ENCODE data around the gene SRC.
A peak's percentile ranks its signal among the peaks of the same experiment; 100 is the strongest.

SRC gene

DNA sequence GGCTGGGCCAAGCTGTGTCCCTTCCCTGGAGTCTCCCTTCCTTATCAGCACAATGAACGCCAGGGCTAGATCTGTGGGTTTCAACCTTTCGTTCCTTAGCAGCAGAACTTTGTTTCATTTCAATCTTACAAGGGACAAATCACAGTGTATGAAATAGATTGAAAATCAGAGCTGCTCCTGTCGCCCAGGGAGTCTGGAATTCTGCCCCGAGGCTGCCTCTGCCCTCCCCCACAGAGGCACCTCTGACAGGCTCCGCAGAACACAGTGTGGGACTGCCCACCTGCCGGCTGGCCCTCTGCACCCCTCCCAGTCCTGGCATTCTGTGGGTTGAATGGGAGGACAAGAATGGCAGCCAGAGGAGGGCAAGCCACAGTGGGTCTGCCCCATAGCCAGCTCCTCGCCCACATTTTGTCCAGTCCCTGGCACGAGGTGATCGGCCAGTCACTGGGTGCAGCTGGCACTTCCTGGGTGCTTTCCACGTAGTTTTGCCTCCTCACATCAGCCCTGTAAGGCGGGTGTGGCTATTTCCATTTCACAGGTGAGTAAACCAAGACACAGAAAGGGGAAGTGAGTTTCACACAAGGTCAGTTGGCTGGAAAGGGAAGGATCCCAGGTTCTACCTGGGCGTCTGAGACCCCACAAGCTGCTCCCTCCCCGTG is 30.4 kb upstream of the SRC start:
- DNase-seq: no peak

DNA sequence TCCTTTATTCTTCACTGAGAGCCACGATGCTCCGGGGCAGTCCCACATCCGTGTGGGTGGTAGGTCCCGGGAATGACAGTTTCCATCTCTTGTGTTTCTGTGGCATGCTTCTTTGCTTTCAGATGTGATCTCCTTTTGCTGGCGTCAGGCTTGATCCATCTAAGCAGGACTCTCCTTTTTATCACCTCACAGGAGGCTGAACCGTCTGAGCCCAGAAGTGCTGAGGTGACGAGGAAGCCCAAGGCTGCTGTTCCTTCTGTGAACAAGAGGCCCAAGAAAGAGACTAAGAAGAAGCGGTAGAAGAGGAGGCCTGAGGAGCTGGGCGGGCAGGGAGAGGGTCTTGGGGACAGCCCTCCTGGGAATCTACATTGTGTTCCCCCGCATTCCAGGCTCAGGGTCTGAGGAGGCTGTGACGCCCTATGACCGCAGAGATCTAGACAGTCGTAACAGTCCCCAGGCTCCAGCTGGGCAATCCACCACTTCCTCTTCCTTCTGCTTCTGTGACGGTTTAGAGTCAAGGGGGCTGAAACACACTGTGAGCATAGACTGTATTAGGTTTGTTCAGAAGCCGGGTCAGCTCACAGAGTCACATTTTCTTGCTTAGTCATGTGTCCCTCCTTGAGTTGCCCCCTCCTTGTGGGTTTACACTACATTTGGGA is 29.7 kb upstream of the SRC start:
- peak; percentile 83 for DNase-seq

- DNase-seq: no peak
These were observed 29.2 kb upstream of the SRC start for GRCh38 chr20:37316775-37317170.

DNA sequence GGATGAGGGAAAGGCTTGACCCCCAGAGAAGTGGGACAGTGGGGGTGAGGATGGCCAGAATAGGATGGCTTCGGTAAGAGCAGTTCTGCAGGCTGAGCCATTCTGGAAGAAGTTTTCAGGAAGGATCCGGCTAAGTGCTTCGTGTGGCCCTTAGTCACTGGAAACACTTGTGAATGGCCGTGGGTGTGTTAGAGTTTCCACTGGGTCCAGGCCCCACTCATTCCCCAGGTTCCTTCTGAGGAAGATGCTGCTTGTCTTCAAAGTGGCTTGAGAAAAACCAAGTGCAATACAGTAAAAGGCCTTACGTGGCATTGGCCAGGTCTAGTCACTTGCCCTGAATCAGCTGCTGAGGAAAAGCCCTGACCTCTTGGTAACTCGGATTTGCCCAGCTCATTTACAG is 28.6 kb upstream of the SRC start:
- DNase-seq: no peak

DNA sequence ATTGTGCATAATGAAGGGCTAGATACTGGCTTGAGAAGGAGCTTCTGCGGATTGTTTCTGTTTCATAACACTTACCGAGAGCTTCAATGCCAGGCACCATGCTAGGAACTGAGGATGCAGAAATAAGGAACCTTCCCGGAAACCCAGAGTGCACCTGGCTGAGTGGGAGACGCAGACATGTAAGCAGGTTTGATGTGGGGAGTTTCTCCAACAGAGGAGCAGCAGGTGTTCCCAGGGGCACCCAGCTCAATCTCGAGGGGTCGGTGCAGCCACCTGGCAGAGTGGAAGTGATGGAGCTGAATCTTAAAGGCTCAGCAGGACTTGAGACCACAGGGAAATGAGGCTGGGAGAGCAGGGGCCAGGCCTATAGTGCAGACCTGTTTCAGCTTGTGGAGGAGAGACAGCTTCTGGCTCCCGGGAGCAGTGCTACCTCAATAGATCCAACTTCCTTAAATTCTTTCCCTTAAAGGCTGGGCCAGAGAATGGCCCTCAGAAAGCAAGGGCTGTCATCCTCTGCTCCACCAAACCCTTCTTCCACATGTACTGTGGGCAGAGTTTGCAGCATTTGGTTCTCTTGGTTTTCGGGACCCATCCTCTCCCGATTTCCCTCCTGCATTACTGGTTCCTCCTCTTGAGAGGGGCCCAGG is 27.8 kb upstream of the SRC start:
- DNase-seq: no peak

DNA sequence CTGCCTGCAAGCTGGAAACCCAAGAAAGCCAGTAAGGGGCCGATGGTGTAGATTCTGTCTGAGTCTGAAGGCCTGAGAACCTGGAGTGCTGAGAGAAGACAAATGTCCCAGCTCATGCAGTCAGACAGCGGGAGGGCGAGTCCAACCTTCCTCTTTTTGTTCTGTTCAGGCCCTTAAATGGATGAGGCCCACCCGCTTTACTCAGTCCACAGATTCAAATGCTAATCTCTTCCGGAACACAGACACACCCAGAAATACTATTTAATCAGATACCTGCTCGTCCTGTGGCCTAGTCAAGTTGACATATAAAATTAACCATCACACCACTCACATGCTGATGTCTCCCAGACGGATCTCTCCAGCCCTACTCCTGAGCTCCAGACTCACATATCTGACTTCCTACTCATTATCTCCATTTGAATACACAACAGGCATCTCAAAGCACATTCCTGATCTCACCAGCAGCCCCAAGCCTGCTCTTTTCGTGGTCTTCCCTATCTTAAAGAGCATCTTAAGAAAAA is 26.7 kb upstream of the SRC start:
- peak; percentile 55 for DNase-seq

DNA sequence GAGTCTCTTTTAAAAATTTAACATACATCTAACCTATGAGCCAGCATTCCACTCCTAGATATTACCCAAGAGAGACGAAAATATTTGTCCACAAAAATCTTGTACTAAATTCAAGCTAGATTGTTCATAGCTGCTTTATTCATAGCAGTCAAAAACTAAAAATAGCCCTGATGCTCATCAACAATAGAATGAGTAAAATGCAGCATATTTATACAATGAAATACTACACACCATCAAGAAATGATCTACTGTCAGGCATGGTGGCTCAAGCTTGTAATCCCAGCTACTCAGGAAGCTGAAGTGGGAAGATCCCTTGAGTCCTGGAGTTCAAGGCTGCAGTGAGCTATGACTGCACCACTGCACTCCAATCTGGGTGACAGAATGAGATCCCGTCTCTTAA is 22.0 kb upstream of the SRC start:
- DNase-seq: no peak

GRCh38 chr20:37325206-37325605 is 20.7 kb upstream of the SRC start:
- no peak for DNase-seq

DNA sequence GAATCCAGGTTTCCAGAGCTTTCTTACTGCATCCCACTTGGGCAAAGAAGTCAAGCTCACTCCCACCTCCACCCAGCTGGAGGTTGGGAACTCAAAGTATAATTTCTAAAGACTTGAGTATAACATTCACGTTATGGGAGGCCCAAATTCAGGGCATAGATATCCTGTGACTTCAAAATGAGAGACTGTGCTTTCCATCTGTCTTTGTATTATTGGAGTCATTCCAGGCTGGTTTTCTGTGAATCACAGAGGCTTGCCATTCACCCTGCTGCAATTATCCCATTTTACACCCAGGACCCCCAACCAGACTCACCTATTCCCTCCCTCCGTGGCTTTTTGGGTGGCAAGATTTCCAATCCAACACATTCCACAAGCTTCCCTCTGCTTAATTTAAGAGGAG is 19.3 kb upstream of the SRC start:
- no peak for DNase-seq

- no peak for DNase-seq
These were observed 18.2 kb upstream of the SRC start for GRCh38 chr20:37327748-37328147.

DNA sequence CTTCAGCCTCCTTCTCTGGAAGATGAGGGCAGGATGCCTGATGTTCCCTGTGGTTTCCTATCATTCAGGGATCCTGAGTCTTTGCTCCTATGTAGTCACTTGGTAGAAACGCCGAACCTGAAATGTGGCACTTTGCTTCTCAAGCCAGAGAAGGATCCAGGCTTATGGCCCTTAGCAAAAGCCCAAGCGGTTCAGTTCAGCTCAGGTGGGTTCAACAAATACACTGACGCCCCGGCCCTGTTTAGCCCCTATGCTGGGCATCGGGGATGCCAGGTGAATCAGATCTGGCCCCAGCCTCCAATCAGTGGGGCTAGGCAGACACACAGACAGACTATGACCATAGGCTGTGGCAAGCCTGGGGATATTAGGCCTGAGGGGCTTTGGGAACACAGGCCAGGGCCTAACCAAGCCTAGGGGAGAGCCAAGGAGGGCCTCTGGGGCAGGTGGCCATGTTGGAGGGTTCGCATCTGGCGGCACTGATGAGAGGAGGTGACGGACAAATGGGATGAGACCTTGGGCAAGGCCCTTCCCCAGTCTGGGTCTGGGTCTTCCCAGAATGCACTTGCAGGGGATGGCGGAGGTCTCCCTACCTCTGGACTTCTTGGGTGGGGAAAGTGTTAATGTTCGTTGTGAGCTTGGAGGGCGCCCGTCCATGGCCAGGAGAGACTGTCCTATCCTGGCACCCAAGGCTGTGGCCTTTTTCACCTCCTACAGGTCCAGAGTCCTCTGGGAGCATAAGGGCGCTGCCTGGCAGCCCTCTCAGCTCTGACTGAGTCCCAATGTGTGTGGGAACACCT is 17.6 kb upstream of the SRC start:
- DNase-seq: no peak

GRCh38 chr20:37329481-37330165 is 16.3 kb upstream of the SRC start:
- no peak for DNase-seq

DNA sequence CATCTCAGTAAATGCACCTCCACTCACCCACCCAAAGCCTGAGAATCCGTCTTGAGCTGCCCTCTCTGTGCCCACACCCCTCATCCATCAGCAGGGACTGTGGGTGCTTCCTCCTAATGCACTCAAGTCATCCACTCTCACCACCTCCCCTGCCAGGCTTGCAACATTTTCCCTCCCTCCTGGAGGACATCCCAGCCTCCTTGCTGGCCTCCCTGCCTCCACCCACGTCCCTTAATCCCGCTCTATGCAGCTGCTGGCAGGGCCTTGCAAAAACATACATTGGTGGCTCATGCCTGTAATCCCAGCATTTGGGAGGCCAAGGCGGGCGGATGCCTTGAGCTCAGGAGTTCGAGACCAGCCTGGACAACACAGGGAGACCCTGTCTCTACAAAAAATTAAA is 15.6 kb upstream of the SRC start:
- no peak for DNase-seq

GRCh38 chr20:37331060-37331857 is 14.7 kb upstream of the SRC start:
- no peak for DNase-seq

DNA sequence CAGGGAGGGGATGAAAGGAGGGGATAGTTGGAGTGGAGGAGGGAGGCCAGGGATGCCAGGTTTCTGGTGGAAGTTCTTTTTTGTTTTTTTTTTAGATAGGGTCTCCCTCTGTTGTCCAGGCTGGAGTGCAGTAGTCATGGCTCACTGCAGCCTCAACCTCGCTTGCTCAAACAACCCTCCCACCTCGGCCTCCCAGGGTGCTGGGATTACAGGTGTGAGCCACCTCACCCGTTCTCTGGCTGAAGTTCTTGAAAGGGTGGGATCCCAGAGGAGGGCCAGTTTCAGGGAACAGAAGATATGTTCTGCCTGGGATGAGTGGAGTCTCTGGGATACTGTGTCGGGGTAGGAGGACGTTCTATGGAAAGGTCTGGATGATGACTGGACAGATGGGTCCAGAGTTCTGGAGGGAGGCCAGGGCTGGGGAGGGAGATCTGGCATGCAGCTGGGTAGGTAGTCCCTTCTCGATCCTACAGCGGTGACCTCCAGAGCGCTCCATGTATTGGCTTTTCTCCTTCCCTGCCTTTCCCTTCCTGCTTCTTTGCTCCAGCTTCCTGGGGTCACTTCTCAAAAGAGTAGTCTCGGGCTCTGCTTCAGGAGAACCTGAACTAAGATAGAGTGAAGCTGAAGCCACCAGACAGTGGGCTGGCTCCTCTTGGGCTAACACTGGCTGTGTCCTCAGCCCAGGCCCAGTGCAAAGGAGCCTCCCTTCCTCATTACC is 12.7 kb upstream of the SRC start:
- no peak for DNase-seq

DNA sequence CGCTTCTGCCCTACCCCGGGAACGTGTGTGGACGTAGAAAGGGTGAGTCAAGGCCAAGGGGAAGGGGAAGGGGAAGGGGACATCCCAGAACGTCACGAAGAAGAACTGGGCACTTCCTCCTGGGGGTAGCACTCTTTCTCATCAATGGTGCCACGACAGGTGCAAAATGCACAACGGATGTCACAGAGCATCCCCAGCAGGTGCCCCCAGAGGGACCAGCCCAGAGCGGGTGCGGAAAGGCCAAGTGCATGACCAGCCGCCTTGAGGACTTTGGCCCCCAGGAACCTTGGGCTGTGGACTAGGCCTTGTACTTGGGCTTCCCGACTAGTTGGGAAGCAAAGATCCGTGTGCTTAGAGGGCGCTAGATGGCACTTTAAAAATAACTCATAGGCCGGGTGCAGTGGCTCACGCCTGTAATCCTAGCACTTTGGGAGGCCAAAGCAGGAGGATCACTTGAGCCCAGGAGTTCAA is 12.1 kb upstream of the SRC start:
- DNase-seq: no peak

DNA sequence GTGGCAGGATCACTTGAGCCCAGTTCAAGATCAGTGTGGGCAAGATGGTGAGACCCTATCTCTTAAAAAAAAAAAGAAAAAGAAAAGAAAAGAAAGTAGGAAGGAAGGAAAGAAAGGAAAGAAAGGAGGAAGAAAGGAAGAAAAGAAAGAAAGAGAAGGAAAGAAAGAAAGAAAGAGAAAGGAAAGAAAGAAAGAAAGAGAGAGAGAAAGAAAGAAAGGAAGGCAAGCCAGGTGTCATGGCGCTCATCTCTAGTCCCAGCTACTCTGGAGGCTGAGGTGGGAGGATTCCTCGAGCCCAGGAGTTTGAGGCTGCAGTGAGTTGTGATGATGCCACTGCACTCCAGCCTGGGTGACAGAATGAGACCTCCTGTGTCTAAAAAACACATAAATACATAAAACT is 11.5 kb upstream of the SRC start:
- no peak for DNase-seq

DNA sequence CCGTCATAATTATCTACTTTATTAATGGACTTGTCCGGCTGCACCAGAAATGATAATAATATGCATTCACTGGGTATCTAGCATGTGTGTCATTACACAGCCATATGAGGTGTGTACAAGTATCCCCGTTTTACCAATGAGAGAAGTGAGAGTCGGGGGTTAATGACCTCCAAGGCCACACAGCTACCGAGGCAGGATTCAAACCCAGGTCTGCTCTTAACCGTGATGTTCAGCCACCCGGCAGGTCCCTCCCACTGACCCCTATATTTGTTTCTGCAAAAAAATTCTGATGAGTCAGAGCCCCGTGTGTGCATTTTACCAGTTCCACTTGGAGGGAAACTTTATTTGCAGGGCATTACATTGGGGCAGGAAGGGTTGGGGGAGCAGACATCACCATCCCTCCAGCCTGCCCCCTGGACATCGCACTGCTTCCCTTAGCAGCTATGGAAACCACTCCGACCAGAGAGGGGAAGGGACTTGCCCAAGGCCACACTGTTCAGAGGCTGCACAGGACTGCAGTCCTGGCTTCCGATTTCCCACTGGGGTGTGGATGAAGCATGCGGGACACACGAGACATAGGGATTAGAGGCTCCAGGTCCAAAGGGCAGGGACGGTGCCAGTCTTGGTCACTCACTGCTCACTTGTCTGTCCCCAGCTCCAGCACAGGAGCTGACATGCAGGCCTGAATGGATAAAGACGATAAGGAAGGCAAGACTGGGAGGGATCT is 10.1 kb upstream of the SRC start:
- DNase-seq: peak; percentile 36

GRCh38 chr20:37336369-37337207 is 9.4 kb upstream of the SRC start:
- peak; percentile 72 for DNase-seq
